ENCODE results near the gene KLF9. TPM values are rescaled to one million over a fixed set of nuclear protein-coding genes. Genes with fewer than 3 reads are reported as not detected.
A peak's percentile ranks its signal among the peaks of the same experiment; 100 is the strongest.

Gene KLF9
- total and polyA plus RNA-seq, 4 donors: 2.2 to 77.0 (median 16.7) TPM

DNA sequence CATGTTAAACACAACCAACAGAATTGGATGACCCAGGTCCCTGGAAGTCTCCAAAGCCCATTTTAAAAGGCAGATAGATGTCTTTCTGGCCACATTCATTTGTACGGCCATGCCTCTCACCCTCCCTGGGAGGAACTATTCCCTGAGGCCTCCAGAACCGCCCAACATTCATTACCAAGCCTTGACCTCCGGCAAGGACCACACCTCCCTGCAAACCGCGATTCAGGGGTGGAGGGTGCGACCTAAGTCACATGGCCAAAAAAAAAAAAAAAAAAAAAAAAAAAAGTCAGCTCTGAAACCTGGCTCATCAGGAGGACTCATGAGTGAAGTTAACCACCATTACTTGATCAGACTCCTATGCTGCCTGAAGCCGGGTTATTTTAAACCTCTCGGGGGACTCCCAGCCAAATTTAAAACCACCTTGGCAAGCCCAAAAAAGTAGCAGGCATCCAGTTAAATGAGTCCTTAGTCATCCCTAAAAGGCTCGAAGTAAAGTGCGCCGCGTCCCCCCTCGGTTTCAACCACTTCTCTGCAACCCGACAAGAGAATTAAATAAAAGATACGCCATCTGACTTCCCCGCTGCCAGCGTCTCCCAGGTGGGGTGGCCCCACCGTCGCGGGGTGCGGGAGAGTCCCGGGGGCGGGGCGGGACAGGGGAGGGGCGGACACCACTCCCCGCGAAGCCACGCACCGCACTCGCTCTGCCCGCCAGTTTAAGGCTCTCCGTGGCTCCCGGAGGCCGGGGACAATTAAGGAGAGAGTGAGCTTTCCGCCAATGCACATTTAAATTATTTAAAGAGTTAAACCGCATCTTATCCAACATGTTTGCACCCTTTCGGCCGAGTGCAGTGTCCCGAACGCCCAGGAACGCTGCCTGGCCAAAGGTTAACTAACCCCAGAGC, 2.3 kb downstream of the KLF9 start:
- Histone ChIP-seq H3K9ac (ENCODE audit: low read depth in 1 of 2, low read length in 2 of 2) (peak overlapping the region; percentile 99 to 100), H3K4me1 (ENCODE audit: control insufficient read depth in 4 of 4, insufficient read depth in 4 of 4, low read length in 3 of 4) (peaks cover 6 to 57% (median 17%) of the 10 kb centered on the region in 4 donors), H3K9me3 (ENCODE audit: control insufficient read depth in 4 of 4, low read length in 3 of 4) (no peaks in the 10 kb centered on the region), H3K36me3 (ENCODE audit: control insufficient read depth in 4 of 4, insufficient read depth in 3 of 4, low read depth in 1 of 4, low read length in 3 of 4) (peaks cover 0 to 5% (median 0%) of the 10 kb centered on the region in 4 donors), H3K4me3 (ENCODE audit: low read depth in 1 of 3, low read length in 3 of 3) (peak overlapping the region; percentile 88 to 100 (median 89)), H3K27me3 (ENCODE audit: control insufficient read depth in 4 of 4, insufficient read depth in 4 of 4, low read length in 3 of 4) (no peaks in the 10 kb centered on the region), H3K27ac (ENCODE audit: low read depth in 1 of 2, low read length in 2 of 2) (peak overlapping the region; percentile 87 to 99)
- DNase-seq (ENCODE audit: low spot score): no peak
- TF ChIP-seq, protein P1, sequence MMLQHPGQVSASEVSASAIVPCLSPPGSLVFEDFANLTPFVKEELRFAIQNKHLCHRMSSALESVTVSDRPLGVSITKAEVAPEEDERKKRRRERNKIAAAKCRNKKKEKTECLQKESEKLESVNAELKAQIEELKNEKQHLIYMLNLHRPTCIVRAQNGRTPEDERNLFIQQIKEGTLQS (IDR thresholded peaks at IDR 0.05): no peak
- TF ChIP-seq EGR1 (IDR thresholded peaks at IDR 0.05; ENCODE audit: low read depth in 2 of 2) (peak in 1 of 2 donors; percentile 23), JUND (IDR thresholded peaks at IDR 0.05) (no peak), HNF4A (conservative IDR thresholded peaks at IDR 0.05) (no peak), GABPA (IDR thresholded peaks at IDR 0.05 in 1 of 2, conservative IDR thresholded peaks at IDR 0.05 in 1 of 2) (no peak), RAD21 (IDR thresholded peaks at IDR 0.05) (peak; percentile 19 to 46), RXRA (IDR thresholded peaks at IDR 0.05) (peak; percentile 35 to 61), YY1 (IDR thresholded peaks at IDR 0.05) (peak; percentile 76), SP1 (IDR thresholded peaks at IDR 0.05) (no peak), HNF4G (IDR thresholded peaks at IDR 0.05) (no peak), NR2F2 (IDR thresholded peaks at IDR 0.05) (peak; percentile 70), TAF1 (conservative IDR thresholded peaks at IDR 0.05) (peak; percentile 74), FOXA1 (IDR thresholded peaks at IDR 0.05) (no peak), FOXA2 (IDR thresholded peaks at IDR 0.05) (no peak)
- TF ChIP-seq, protein P2, sequence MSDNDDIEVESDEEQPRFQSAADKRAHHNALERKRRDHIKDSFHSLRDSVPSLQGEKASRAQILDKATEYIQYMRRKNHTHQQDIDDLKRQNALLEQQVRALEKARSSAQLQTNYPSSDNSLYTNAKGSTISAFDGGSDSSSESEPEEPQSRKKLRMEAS (IDR thresholded peaks at IDR 0.05): peak; percentile 43
- TF ChIP-seq, protein P3, sequence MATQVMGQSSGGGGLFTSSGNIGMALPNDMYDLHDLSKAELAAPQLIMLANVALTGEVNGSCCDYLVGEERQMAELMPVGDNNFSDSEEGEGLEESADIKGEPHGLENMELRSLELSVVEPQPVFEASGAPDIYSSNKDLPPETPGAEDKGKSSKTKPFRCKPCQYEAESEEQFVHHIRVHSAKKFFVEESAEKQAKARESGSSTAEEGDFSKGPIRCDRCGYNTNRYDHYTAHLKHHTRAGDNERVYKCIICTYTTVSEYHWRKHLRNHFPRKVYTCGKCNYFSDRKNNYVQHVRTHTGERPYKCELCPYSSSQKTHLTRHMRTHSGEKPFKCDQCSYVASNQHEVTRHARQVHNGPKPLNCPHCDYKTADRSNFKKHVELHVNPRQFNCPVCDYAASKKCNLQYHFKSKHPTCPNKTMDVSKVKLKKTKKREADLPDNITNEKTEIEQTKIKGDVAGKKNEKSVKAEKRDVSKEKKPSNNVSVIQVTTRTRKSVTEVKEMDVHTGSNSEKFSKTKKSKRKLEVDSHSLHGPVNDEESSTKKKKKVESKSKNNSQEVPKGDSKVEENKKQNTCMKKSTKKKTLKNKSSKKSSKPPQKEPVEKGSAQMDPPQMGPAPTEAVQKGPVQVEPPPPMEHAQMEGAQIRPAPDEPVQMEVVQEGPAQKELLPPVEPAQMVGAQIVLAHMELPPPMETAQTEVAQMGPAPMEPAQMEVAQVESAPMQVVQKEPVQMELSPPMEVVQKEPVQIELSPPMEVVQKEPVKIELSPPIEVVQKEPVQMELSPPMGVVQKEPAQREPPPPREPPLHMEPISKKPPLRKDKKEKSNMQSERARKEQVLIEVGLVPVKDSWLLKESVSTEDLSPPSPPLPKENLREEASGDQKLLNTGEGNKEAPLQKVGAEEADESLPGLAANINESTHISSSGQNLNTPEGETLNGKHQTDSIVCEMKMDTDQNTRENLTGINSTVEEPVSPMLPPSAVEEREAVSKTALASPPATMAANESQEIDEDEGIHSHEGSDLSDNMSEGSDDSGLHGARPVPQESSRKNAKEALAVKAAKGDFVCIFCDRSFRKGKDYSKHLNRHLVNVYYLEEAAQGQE (IDR thresholded peaks at IDR 0.05): peak; percentile 36
- TF ChIP-seq, protein P4, sequence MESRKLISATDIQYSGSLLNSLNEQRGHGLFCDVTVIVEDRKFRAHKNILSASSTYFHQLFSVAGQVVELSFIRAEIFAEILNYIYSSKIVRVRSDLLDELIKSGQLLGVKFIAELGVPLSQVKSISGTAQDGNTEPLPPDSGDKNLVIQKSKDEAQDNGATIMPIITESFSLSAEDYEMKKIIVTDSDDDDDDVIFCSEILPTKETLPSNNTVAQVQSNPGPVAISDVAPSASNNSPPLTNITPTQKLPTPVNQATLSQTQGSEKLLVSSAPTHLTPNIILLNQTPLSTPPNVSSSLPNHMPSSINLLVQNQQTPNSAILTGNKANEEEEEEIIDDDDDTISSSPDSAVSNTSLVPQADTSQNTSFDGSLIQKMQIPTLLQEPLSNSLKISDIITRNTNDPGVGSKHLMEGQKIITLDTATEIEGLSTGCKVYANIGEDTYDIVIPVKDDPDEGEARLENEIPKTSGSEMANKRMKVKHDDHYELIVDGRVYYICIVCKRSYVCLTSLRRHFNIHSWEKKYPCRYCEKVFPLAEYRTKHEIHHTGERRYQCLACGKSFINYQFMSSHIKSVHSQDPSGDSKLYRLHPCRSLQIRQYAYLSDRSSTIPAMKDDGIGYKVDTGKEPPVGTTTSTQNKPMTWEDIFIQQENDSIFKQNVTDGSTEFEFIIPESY (IDR thresholded peaks at IDR 0.05): no peak
- TF ChIP-seq, protein P5, sequence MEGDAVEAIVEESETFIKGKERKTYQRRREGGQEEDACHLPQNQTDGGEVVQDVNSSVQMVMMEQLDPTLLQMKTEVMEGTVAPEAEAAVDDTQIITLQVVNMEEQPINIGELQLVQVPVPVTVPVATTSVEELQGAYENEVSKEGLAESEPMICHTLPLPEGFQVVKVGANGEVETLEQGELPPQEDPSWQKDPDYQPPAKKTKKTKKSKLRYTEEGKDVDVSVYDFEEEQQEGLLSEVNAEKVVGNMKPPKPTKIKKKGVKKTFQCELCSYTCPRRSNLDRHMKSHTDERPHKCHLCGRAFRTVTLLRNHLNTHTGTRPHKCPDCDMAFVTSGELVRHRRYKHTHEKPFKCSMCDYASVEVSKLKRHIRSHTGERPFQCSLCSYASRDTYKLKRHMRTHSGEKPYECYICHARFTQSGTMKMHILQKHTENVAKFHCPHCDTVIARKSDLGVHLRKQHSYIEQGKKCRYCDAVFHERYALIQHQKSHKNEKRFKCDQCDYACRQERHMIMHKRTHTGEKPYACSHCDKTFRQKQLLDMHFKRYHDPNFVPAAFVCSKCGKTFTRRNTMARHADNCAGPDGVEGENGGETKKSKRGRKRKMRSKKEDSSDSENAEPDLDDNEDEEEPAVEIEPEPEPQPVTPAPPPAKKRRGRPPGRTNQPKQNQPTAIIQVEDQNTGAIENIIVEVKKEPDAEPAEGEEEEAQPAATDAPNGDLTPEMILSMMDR (IDR thresholded peaks at IDR 0.05; ENCODE audit: low read depth, low read length, missing input control): no peak
- WGBS: under 1% methylated on average over 41 of the region's 41 CpGs

All from liver (tissue), 9 donors.